ENCODE measurements around the gene MFNG.

MFNG gene

GRCh38 chr22:37499027-37499707 lies 13.0 kb upstream of the MFNG start:
- no peak for TF ChIP-seq CTCF (IDR thresholded peaks at IDR 0.05)
- no peaks in the 10 kb centered on the region for H3K27me3 ChIP-seq (ENCODE audit: control insufficient read depth, insufficient read depth, low read length)

GRCh38 chr22:37498289-37498909 lies 12.2 kb upstream of the MFNG start:
- Histone ChIP-seq H3K27ac (no peak overlapping the region), H2AFZ (no peak overlapping the region), H3K79me2 (no peaks in the 10 kb centered on the region), H3K27me3 (ENCODE audit: control insufficient read depth, insufficient read depth, low read length) (no peaks in the 10 kb centered on the region), H3K4me2 (ENCODE audit: low read length) (no peak overlapping the region), H3K36me3 (ENCODE audit: control insufficient read depth, insufficient read depth, low read length) (no peaks in the 10 kb centered on the region), H3K9me3 (ENCODE audit: control insufficient read depth, low read length) (no peaks in the 10 kb centered on the region), H3K4me3 (ENCODE audit: low read depth, low read length) (no peak overlapping the region), H3K4me1 (no peaks in the 10 kb centered on the region), H3K9ac (no peak overlapping the region)
- TF ChIP-seq CTCF (IDR thresholded peaks at IDR 0.05): no peak

More at GRCh38 chr22:37499027-37499707, 13.0 kb upstream of the MFNG start:
- Histone ChIP-seq H3K4me2 (ENCODE audit: low read length) (no peak overlapping the region), H3K9me3 (ENCODE audit: control insufficient read depth, low read length) (no peaks in the 10 kb centered on the region), H3K4me1 (no peaks in the 10 kb centered on the region), H3K79me2 (no peaks in the 10 kb centered on the region), H3K9ac (no peak overlapping the region), H2AFZ (no peak overlapping the region), H3K4me3 (ENCODE audit: low read depth, low read length) (no peak overlapping the region), H3K36me3 (ENCODE audit: control insufficient read depth, insufficient read depth, low read length) (no peaks in the 10 kb centered on the region), H3K27ac (no peak overlapping the region)

- Histone ChIP-seq H3K4me1 (no peaks in the 10 kb centered on the region), H3K36me3 (ENCODE audit: control insufficient read depth, insufficient read depth, low read length) (no peaks in the 10 kb centered on the region), H3K9ac (no peak overlapping the region), H3K27ac (no peak overlapping the region), H2AFZ (no peak overlapping the region), H3K27me3 (ENCODE audit: control insufficient read depth, insufficient read depth, low read length) (no peaks in the 10 kb centered on the region), H3K4me3 (ENCODE audit: low read depth, low read length) (no peak overlapping the region), H3K79me2 (no peaks in the 10 kb centered on the region), H3K9me3 (ENCODE audit: control insufficient read depth, low read length) (no peaks in the 10 kb centered on the region), H3K4me2 (ENCODE audit: low read length) (no peak overlapping the region)
- no peak for TF ChIP-seq CTCF (IDR thresholded peaks at IDR 0.05)
Measured at GRCh38 chr22:37497062-37497599, 10.9 kb upstream of the MFNG start.

GRCh38 chr22:37496651-37497050 lies 10.5 kb upstream of the MFNG start:
- H3K36me3 ChIP-seq (ENCODE audit: control insufficient read depth, insufficient read depth, low read length): no peaks in the 10 kb centered on the region
- no peaks in the 10 kb centered on the region for H3K4me1 ChIP-seq
- no peak overlapping the region for H2AFZ ChIP-seq
- no peaks in the 10 kb centered on the region for H3K27me3 ChIP-seq (ENCODE audit: control insufficient read depth, insufficient read depth, low read length)
- H3K4me3 ChIP-seq (ENCODE audit: low read depth, low read length): no peak overlapping the region
- H3K27ac ChIP-seq: no peak overlapping the region
- H3K4me2 ChIP-seq (ENCODE audit: low read length): no peak overlapping the region
- no peaks in the 10 kb centered on the region for H3K9me3 ChIP-seq (ENCODE audit: control insufficient read depth, low read length)
- TF ChIP-seq CTCF (IDR thresholded peaks at IDR 0.05): no peak
- H3K9ac ChIP-seq: no peak overlapping the region
- no peaks in the 10 kb centered on the region for H3K79me2 ChIP-seq

Data from parathyroid adenoma (tissue), 2 donors.